Memory B cell (primary cell): ENCODE measurements around the gene SORBS2.
A peak's percentile ranks its signal among the peaks of the same experiment; 100 is the strongest.
"Not testable (repeated sequence)": the region's sequence is repeated elsewhere in the genome, so short reads cannot be mapped to it uniquely, and the experiment has no call there.

Source experiments
- ATAC-seq: fragments of 150-1000 bp; cut with Tn5 transposase; 2 replicates; pipeline ENCODE4 v1.10.0; 2021; ENCODE audit warnings: low read depth, mild to moderate bottlenecking, moderate library complexity
- DNase-seq, 2 donors: peaks; one replicate each; pipeline ENCODE4 v3.0.0; 2022; ENCODE audit warnings: low spot score in 2 of 2
- H3K27ac Mint-ChIP-seq: one replicate; pipeline ENCODE4 v1.8.0; 2022; ENCODE audit warnings: mild to moderate bottlenecking, moderate library complexity, mixed read lengths
- H3K27me3 Mint-ChIP-seq: one replicate; pipeline ENCODE4 v1.8.0; 2022; ENCODE audit warnings: mixed read lengths
- H3K36me3 Mint-ChIP-seq: one replicate; pipeline ENCODE4 v1.8.0; 2022; ENCODE audit warnings: mild to moderate bottlenecking, mixed read lengths
- H3K4me1 Mint-ChIP-seq: one replicate; pipeline ENCODE4 v1.8.0; 2022; ENCODE audit warnings: mixed read lengths
- H3K4me3 Mint-ChIP-seq: one replicate; pipeline ENCODE4 v1.8.0; 2022; ENCODE audit warnings: mild to moderate bottlenecking, moderate library complexity, mixed read lengths
- H3K9me3 Mint-ChIP-seq: one replicate; pipeline ENCODE4 v1.8.0; 2022; ENCODE audit warnings: mixed read lengths

The SORBS2 gene, protein sequence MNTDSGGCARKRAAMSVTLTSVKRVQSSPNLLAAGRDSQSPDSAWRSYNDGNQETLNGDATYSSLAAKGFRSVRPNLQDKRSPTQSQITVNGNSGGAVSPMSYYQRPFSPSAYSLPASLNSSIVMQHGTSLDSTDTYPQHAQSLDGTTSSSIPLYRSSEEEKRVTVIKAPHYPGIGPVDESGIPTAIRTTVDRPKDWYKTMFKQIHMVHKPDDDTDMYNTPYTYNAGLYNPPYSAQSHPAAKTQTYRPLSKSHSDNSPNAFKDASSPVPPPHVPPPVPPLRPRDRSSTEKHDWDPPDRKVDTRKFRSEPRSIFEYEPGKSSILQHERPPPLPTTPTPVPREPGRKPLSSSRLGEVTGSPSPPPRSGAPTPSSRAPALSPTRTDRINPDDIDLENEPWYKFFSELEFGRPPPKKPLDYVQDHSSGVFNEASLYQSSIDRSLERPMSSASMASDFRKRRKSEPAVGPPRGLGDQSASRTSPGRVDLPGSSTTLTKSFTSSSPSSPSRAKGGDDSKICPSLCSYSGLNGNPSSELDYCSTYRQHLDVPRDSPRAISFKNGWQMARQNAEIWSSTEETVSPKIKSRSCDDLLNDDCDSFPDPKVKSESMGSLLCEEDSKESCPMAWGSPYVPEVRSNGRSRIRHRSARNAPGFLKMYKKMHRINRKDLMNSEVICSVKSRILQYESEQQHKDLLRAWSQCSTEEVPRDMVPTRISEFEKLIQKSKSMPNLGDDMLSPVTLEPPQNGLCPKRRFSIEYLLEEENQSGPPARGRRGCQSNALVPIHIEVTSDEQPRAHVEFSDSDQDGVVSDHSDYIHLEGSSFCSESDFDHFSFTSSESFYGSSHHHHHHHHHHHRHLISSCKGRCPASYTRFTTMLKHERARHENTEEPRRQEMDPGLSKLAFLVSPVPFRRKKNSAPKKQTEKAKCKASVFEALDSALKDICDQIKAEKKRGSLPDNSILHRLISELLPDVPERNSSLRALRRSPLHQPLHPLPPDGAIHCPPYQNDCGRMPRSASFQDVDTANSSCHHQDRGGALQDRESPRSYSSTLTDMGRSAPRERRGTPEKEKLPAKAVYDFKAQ (N-terminal part only)

DNA sequence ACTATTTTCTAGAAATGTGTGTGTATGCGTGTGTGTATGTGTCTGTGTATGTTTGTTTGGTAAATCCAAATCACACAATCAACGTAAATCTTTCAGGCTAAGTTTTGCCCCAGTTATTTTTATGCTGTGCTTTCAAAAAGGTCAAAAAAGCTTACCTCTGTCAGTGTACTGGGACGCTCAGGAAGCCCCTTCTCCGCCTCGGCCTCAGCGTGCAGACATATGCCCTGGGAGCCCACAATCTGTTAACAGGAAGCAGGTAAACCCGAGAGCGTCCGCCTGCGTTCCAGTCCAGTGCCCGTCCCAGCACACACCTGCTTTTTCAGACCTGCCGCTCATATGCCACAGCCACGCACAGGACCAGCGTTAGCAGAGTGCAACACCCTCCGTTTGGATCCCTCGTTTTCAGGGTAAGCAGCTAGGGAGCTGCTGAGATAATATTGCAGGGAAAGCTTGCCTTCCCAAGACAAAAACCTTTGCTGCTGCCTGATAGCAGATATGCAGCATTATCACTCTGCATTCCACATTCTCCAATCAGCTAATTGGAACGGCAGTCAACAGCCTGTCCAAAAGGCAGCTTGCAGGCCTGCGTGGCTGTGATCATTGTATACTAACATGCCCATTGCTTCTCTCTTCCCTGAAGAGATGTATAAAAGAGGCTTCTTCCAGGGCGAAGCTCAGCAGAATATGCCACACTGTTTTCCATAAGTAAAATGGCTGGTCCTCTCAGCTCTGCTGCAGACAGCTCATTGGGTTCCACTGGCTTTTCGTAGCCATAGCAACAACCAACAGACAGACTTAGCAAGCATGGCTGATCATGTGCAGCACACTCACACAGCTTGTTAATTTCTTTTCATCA lies at the start of gene SORBS2:
Gene SORBS2 (minus strand): TSS at position 686 of the 856 bp plus-strand sequence. CDS start 121,623 bp downstream, outside the sequence.
- Mint-ChIP-seq H3K27me3 (peaks cover 11% of the 10 kb centered on the region), H3K27ac (peak within 1 kb of the TSS; percentile 69), H3K36me3 (no peaks in the 10 kb centered on the region), H3K9me3 (no peaks in the 10 kb centered on the region), H3K4me3 (peak within 1 kb of the TSS; percentile 77), H3K4me1 (peaks cover 12% of the 10 kb centered on the region)
- DNase-seq (peak; percentile 36 to 38), ATAC-seq (peak; percentile 92)

DNA sequence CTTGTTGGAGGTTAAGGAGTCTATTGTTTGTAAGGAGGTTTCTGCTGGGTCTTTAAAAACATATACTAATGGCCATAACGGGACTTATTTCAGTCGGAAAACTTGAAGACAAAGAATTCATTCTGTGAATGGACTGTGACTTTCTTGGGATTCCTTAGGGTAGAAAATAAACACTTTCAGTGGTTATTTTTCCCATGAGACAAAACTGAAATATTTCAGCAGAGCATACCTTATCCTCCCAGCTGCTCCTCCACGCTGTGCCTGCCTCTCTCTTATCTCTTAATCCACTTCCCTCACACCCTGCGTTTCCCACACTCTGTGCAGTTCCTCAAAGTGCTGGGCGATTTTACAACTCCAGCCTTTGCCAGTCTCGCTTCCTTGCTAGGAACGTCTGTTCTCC lies 47.1 kb upstream of the SORBS2 start:
- H3K4me1 Mint-ChIP-seq, result no peaks in the 10 kb centered on the region
- no peak for DNase-seq
- no peak overlapping the region for H3K4me3 Mint-ChIP-seq
- H3K27ac Mint-ChIP-seq, result no peak overlapping the region
- ATAC-seq, result no peak
- H3K36me3 Mint-ChIP-seq, result peaks cover 6% of the 10 kb centered on the region
- H3K9me3 Mint-ChIP-seq, result peaks cover 13% of the 10 kb centered on the region
- H3K27me3 Mint-ChIP-seq, result peaks cover 11% of the 10 kb centered on the region

DNA sequence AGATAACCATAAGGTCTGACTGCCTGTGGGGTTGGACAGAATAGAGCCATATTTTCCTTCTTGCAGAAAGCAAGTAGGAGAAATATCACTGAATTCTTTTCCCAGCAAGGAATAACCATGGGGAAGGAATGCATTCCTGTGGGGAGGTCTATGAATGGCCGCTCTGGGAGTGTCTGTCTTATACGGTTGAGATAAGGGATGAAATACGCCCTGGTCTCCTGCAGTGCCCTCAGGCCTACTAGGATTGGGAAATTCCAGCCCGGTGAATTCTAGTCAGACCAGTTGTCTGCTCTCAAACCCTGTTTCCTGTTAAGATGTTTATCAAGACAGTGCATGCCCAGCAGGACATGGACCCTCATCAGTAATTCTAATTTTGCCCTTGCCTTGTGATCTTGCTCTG lies 45.6 kb upstream of the SORBS2 start:
- not testable (repeated sequence) for H3K27ac Mint-ChIP-seq, DNase-seq, H3K4me1 Mint-ChIP-seq, ATAC-seq, H3K4me3 Mint-ChIP-seq, H3K36me3 Mint-ChIP-seq
- peaks cover 13% of the 10 kb centered on the region for H3K9me3 Mint-ChIP-seq
- H3K27me3 Mint-ChIP-seq, result peaks cover 11% of the 10 kb centered on the region

DNA sequence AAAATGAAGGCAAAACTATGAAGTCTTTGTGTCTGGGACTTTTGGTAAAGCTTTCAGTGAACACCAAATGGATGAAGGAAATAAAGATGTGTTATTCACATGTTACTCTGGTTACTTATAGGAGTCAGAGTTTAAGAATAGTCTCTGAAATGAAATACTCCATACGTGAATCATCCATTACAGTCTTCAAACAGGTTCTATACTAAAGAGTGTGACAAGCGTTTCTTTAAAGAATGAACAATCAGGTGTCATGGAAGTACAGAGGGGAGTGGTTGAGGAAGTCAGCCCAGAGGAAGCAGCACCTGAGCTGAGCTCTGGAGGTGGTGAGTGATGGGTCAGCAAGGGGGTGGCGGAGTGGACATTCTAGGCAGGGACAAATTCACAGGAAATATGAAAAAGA lies 41.8 kb upstream of the SORBS2 start:
- H3K27ac Mint-ChIP-seq, result no peak overlapping the region
- peaks cover 11% of the 10 kb centered on the region for H3K9me3 Mint-ChIP-seq
- H3K27me3 Mint-ChIP-seq, result peaks cover 16% of the 10 kb centered on the region
- ATAC-seq (no peak), DNase-seq (no peak)
- H3K4me1 Mint-ChIP-seq, result no peaks in the 10 kb centered on the region
- peaks cover 1% of the 10 kb centered on the region for H3K36me3 Mint-ChIP-seq
- H3K4me3 Mint-ChIP-seq, result no peak overlapping the region

DNA sequence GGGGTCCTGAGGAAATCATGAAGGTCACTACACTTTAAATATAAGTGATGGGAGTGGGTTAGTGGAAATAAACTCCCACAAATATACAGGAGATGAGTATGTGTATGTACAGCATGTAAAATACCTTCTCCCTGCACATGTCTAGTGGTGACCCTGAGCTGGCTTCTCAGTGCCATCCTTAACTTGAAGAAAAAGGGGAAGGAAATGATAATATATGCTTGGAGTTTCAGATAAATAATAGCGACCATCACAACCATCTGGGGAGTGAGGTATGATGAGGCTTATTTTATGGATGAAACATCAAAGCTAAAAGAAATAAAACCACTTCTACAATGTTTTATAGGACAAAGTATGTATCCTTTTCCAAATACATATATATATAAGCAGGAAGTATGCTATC lies 41.0 kb upstream of the SORBS2 start:
- H3K4me1 Mint-ChIP-seq, result no peaks in the 10 kb centered on the region
- DNase-seq (no peak), ATAC-seq (no peak)
- H3K9me3 Mint-ChIP-seq, result peaks cover 7% of the 10 kb centered on the region
- no peaks in the 10 kb centered on the region for H3K36me3 Mint-ChIP-seq
- H3K4me3 Mint-ChIP-seq, result no peak overlapping the region
- peaks cover 16% of the 10 kb centered on the region for H3K27me3 Mint-ChIP-seq
- no peak overlapping the region for H3K27ac Mint-ChIP-seq

DNA sequence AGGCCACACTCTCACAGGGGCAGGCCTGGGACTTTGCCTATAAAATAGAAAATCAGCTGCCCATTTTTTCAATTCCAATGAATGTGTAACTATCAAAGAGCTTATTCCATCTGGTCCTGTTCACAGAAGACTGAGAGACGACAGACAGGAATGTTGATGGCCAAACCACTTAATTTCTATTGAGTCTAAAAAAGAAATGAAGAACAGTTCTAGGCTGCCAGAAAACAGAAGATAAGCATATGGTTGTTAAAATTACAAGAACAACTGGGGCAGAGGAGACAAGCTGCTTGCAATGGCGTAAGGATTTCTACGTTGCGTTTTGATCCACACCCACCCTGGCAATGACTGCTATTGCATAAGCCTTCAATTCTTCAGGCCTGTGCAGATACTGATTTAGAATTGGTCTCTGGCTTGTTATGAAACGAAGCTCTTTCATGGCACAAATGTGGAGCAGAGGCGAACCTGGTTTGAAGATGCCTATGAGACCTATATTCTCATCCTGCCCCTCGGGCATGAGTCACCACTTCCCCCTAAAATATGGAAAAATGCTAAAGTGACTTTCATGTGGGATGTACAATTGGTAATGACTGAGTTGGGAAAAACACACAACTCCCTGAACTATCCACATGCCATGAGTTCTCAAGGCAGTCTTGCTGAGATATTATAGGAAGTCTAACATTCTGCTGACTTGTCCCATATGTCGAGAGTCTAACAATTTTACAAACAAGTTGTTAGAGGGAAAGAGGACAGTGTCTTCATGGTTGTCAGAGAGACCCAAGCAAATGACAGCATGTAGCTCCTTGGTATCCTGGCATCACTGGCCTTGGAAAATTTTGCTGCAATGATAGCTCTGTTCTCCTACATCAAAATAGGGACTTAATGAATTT lies 37.9 kb upstream of the SORBS2 start:
- H3K9me3 Mint-ChIP-seq, result peaks cover 6% of the 10 kb centered on the region
- H3K36me3 Mint-ChIP-seq, result no peaks in the 10 kb centered on the region
- peaks cover 16% of the 10 kb centered on the region for H3K27me3 Mint-ChIP-seq
- DNase-seq (no peak), ATAC-seq (no peak)
- no peaks in the 10 kb centered on the region for H3K4me1 Mint-ChIP-seq
- H3K4me3 Mint-ChIP-seq, result no peak overlapping the region
- H3K27ac Mint-ChIP-seq, result no peak overlapping the region

DNA sequence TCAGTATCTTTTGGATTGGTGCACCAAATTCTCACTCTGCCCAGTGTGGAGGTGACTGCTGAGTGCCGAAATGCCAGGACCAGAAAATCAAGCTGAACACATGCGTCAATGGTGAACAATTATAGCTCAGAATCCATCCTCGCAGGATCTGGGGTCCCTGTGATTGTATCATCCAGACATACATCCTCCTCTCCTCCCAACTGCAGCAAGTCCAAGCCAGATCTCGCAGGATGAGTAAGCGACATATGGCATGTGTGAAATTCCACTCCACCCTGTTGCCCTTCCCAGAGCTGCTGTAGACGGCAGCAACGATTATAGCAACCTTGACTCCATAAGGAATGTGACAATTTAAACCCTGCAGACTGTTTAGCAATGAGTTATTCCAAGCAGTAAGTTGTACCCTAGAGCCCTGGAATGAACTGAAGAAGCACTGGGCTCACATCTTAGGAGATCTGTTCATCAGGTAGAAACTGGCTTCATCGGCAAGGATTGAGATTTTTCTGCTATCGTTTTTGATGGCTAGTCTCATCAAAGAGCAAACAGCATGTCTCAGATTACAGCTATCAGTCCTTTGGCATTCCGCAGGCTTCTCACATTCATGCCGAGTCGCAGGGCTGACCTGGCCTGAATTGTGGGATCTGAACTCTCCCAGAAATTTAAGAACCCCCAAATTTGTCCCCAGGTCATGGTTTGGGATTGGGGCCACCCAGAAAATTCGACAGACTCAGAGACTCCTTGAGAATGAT lies 35.5 kb upstream of the SORBS2 start:
- Mint-ChIP-seq H3K4me3 (no peak overlapping the region), H3K27me3 (peaks cover 13% of the 10 kb centered on the region), H3K36me3 (no peaks in the 10 kb centered on the region), H3K4me1 (no peaks in the 10 kb centered on the region), H3K9me3 (peaks cover 10% of the 10 kb centered on the region), H3K27ac (no peak overlapping the region)
- no peak for ATAC-seq
- DNase-seq, result no peak

DNA sequence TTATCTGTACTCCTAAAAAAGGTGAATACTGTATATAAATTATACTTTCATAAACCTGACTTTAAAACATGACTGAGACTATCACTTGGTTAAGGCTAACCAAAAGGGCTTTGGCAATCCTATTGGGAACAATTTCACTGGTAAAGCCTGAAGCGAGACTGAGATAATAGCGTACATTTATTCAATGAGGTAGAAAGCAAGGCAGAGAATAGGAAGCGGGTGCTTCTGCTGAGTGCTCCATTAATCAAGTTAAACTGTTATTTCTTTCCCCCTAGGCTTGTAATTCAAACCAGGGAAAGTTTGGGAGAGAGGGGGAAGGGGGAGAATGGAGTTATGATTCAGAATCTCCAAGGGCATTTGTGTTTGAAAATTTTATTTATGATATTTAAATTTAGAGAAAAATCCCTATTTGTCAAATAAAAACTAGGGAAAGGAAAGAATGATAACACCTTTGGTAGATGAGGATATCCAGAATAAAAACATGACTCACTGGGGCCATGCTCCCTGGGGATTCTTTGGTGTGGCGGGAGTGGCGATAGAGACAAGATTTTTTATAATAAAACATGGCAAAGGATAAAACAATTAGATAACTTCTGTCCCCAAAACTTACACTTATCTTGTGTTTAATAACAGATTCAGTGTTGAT lies 34.6 kb upstream of the SORBS2 start:
- ATAC-seq, result no peak
- H3K4me1 Mint-ChIP-seq, result no peaks in the 10 kb centered on the region

DNA sequence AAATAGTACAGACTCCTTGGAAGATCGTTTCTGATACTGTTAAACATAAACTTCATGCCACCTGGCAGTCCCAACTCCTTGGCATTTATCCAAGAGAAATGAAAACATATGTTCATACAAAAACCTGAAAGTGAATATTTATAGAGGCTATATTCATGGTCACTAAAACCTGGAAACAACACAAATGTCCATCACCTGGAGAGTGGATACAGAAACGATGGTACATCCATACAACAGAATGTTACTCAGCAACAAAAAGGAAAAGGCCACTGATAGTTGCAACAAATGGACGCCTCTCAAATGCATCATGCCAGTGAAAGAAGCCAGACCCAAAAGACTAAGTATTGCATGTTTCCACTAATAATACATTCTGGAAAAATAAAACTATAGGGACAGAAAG lies 34.0 kb upstream of the SORBS2 start:
- ATAC-seq, result no peak

More for the DNA sequence above, 34.6 kb upstream of the SORBS2 start:
- H3K9me3 Mint-ChIP-seq, result peaks cover 12% of the 10 kb centered on the region
- no peak overlapping the region for H3K27ac Mint-ChIP-seq
- no peaks in the 10 kb centered on the region for H3K36me3 Mint-ChIP-seq
- peaks cover 14% of the 10 kb centered on the region for H3K27me3 Mint-ChIP-seq
- no peak overlapping the region for H3K4me3 Mint-ChIP-seq
- no peak for DNase-seq

DNA sequence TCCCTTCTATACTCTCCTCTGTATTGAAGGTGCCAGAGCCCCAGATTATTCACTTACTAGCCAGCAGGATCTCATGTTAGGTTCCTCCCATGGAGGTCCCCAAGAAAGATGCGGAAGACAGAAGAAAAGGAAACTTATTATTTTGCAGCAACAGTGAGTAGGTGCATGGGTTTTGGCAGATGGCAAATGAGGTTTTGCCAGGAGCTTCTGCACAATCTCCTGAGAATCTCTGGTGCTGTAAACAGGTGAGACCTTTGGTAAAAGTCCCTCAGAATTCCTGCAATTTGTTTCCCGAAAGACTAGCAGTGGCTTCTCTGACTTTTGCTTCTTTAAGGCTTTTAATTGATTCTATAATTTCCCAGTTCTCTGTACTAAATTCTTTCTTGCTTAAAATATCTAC lies 29.5 kb upstream of the SORBS2 start:
- no peaks in the 10 kb centered on the region for H3K36me3 Mint-ChIP-seq
- peaks cover 8% of the 10 kb centered on the region for H3K9me3 Mint-ChIP-seq
- DNase-seq (no peak), ATAC-seq (no peak)
- H3K27me3 Mint-ChIP-seq, result peaks cover 5% of the 10 kb centered on the region
- H3K4me1 Mint-ChIP-seq, result no peaks in the 10 kb centered on the region
- no peak overlapping the region for H3K27ac Mint-ChIP-seq
- H3K4me3 Mint-ChIP-seq, result no peak overlapping the region

More for the DNA sequence above, 34.0 kb upstream of the SORBS2 start:
- Mint-ChIP-seq H3K27ac (no peak overlapping the region), H3K4me1 (no peaks in the 10 kb centered on the region), H3K27me3 (peaks cover 12% of the 10 kb centered on the region), H3K9me3 (peaks cover 12% of the 10 kb centered on the region), H3K36me3 (no peaks in the 10 kb centered on the region), H3K4me3 (no peak overlapping the region)
- no peak for DNase-seq

DNA sequence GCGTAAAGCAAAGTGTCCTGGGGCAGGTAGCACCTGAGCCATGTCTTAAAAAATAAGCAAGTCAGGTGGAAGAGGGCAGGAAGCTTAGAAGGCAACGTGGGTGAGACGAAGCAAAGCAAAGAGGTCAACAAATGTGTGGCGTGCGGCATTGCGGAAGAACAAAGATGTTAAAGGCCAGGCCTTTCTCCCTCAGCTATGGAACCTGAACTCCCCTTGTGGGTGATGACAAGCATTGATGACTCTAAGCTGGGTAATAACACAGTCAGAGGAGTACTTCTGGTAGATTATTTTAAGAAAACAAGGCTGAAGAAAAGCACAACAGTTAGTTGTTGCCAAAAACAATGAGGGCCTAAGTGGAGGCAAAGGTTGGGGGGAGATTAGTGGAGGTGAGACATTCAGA lies 29.0 kb upstream of the SORBS2 start:
- ATAC-seq (no peak), DNase-seq (no peak)
- Mint-ChIP-seq H3K36me3 (no peaks in the 10 kb centered on the region), H3K9me3 (peaks cover 8% of the 10 kb centered on the region), H3K4me3 (no peak overlapping the region), H3K27me3 (peaks cover 5% of the 10 kb centered on the region), H3K27ac (no peak overlapping the region), H3K4me1 (no peaks in the 10 kb centered on the region)

DNA sequence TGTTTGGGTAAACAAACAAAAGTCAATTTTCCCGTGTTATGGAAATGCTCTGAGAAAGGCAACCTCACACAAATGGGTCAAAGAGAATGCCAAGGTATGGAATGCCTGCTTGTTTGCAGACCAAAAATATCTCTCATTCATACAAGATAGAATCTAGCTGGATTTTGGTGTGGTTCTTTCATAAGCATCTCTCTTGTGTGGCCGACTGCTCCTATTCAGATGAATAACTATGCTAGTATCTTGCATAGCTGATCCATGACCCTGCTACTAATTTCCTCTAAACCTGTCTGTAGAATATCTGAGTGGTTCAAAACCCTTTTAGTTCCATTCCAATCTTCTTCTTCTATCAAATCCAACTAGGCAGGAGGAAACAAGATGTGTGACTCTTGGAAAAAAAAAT lies 28.2 kb upstream of the SORBS2 start:
- no peaks in the 10 kb centered on the region for H3K36me3 Mint-ChIP-seq
- no peaks in the 10 kb centered on the region for H3K4me1 Mint-ChIP-seq
- H3K4me3 Mint-ChIP-seq, result no peak overlapping the region
- DNase-seq (no peak), ATAC-seq (no peak)
- peaks cover 7% of the 10 kb centered on the region for H3K27me3 Mint-ChIP-seq
- H3K27ac Mint-ChIP-seq, result no peak overlapping the region
- peaks cover 6% of the 10 kb centered on the region for H3K9me3 Mint-ChIP-seq
